ENCODE results near the gene DNM1.

DNA sequence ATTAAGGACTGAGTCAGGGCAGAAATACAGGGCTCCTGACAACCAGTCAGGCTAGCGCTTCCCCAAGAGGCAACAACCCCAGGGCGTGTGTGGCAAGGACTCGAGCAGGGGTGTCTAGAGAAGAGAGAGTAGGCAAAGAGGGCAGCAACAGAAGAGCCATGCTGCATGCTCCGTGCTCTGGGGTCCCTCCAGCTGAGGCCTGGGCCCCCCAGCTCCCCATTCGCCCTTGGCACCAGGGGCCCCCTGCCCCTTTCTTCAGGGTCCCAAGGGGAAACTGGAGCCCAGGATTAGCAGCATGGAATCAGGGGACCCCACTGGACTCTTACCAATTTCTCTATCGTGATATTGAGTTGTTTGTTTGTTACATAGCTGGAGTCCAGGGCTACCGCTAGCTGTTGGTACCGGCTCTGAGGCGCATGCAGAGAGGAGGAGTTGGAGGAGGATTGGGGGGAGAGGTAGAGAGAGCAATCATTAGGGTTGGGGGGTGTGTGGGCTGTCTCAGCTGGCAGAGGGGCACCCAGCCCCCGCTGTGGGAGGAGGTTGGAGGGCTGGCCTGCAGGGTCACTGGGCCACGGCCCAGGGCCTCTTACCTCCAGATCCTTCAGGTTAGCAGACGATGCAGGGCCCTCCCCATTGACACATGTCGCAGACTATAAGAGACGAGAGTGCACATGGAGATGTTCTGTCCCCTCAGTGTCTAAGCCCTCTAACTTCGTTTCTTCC is 63.9 kb downstream of the DNM1 start:
- TF ChIP-seq POLR2A (IDR thresholded peaks at IDR 0.05) = no peak
- TF ChIP-seq, protein P1, sequence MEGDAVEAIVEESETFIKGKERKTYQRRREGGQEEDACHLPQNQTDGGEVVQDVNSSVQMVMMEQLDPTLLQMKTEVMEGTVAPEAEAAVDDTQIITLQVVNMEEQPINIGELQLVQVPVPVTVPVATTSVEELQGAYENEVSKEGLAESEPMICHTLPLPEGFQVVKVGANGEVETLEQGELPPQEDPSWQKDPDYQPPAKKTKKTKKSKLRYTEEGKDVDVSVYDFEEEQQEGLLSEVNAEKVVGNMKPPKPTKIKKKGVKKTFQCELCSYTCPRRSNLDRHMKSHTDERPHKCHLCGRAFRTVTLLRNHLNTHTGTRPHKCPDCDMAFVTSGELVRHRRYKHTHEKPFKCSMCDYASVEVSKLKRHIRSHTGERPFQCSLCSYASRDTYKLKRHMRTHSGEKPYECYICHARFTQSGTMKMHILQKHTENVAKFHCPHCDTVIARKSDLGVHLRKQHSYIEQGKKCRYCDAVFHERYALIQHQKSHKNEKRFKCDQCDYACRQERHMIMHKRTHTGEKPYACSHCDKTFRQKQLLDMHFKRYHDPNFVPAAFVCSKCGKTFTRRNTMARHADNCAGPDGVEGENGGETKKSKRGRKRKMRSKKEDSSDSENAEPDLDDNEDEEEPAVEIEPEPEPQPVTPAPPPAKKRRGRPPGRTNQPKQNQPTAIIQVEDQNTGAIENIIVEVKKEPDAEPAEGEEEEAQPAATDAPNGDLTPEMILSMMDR (IDR thresholded peaks at IDR 0.05) = no peak
